Hematopoietic multipotent progenitor cell treated with erythropoietin and hydrocortisone succinate and interleukin-3 and kit ligand, for 15 days (in vitro differentiated cells): Measurements from ENCODE around the gene VASN.

Experiments used
- DNase-seq: peaks from one replicate; pipeline ENCODE4 v3.0.0-alpha.2; 2015; ENCODE audit warnings: low spot score

The VASN gene

GRCh38 chr16:4426021-4426684 is 54.5 kb downstream of the VASN start:
- no peak for DNase-seq

- DNase-seq: no peak
Observed at GRCh38 chr16:4426722-4427372, 55.2 kb downstream of the VASN start.

- no peak for DNase-seq
Observed at GRCh38 chr16:4428500-4428899, 56.9 kb downstream of the VASN start.

GRCh38 chr16:4431023-4431422 is 59.4 kb downstream of the VASN start:
- no peak for DNase-seq
